ENCODE data around the gene NUP210. TPM values are rescaled to one million over a fixed set of nuclear protein-coding genes. Genes with fewer than 3 reads are reported as not detected.

Gene NUP210
- total and polyA plus RNA-seq, 2 experiments from 2014 or later: 6.7 to 8.4 TPM

GRCh38 chr3:13388816-13389215 is 31.3 kb downstream of the NUP210 start:
- no peaks in the 10 kb centered on the region for H3K9me3 ChIP-seq (ENCODE audit: low read depth)
- no peaks in the 10 kb centered on the region for H3K4me1 ChIP-seq (ENCODE audit: insufficient read depth)
- no peak for DNase-seq (ENCODE audit: low spot score)
- H3K36me3 ChIP-seq (replicated peaks; ENCODE audit: insufficient read depth, low read depth): no peaks in the 10 kb centered on the region
- no peak overlapping the region for H3K27ac ChIP-seq
- no peaks in the 10 kb centered on the region for H4K20me1 ChIP-seq (ENCODE audit: insufficient read depth, poor library complexity, severe bottlenecking)
- no peak overlapping the region for H3K4me2 ChIP-seq
- H3K4me3 ChIP-seq: no peak overlapping the region
- H2AFZ ChIP-seq: no peak overlapping the region
- H3K27me3 ChIP-seq: no peaks in the 10 kb centered on the region
- 91% methylated on average over 13 of the region's 13 CpGs for WGBS (ENCODE audit: low lambda C conversion rate, missing lambda C conversion rate)
- no peaks in the 10 kb centered on the region for H3K79me2 ChIP-seq
- no peaks in the 10 kb centered on the region for H3K9me2 ChIP-seq (replicated peaks; ENCODE audit: insufficient read depth)
- no peak for TF ChIP-seq EZH2phosphoT487 (IDR thresholded peaks at IDR 0.05; ENCODE audit: low read depth, severe bottlenecking, unreplicated experiment)
- no peak for TF ChIP-seq EZH2 (IDR thresholded peaks at IDR 0.05; ENCODE audit: borderline replicate concordance)
- no peak for TF ChIP-seq CTCF (IDR thresholded peaks at IDR 0.05; ENCODE audit: poor library complexity)

GRCh38 chr3:13385373-13385965 is 34.7 kb downstream of the NUP210 start:
- no peak overlapping the region for H3K27ac ChIP-seq
- WGBS (ENCODE audit: low lambda C conversion rate, missing lambda C conversion rate): 78% methylated on average over 3 of the region's 3 CpGs

GRCh38 chr3:13380971-13381370 is 39.2 kb downstream of the NUP210 start:
- no peak overlapping the region for H2AFZ ChIP-seq
- H4K20me1 ChIP-seq (ENCODE audit: insufficient read depth, poor library complexity, severe bottlenecking): no peaks in the 10 kb centered on the region
- no peak overlapping the region for H3K4me2 ChIP-seq
- no peaks in the 10 kb centered on the region for H3K36me3 ChIP-seq (replicated peaks; ENCODE audit: insufficient read depth, low read depth)
- H3K79me2 ChIP-seq: no peaks in the 10 kb centered on the region
- TF ChIP-seq EZH2 (IDR thresholded peaks at IDR 0.05; ENCODE audit: borderline replicate concordance): no peak
- TF ChIP-seq EZH2phosphoT487 (IDR thresholded peaks at IDR 0.05; ENCODE audit: low read depth, severe bottlenecking, unreplicated experiment): no peak
- no peak for TF ChIP-seq CTCF (IDR thresholded peaks at IDR 0.05; ENCODE audit: poor library complexity)
- no peaks in the 10 kb centered on the region for H3K9me3 ChIP-seq (ENCODE audit: low read depth)
- DNase-seq (ENCODE audit: low spot score): no peak
- H3K27ac ChIP-seq: no peak overlapping the region
- H3K4me1 ChIP-seq (ENCODE audit: insufficient read depth): no peaks in the 10 kb centered on the region
- no peaks in the 10 kb centered on the region for H3K27me3 ChIP-seq
- no peaks in the 10 kb centered on the region for H3K9me2 ChIP-seq (replicated peaks; ENCODE audit: insufficient read depth)
- no peak overlapping the region for H3K4me3 ChIP-seq

More at GRCh38 chr3:13385373-13385965, 34.7 kb downstream of the NUP210 start:
- no peaks in the 10 kb centered on the region for H4K20me1 ChIP-seq (ENCODE audit: insufficient read depth, poor library complexity, severe bottlenecking)
- H3K79me2 ChIP-seq: no peaks in the 10 kb centered on the region
- H3K9me3 ChIP-seq (ENCODE audit: low read depth): no peaks in the 10 kb centered on the region
- no peaks in the 10 kb centered on the region for H3K9me2 ChIP-seq (replicated peaks; ENCODE audit: insufficient read depth)
- H3K27me3 ChIP-seq: no peaks in the 10 kb centered on the region
- no peak for TF ChIP-seq EZH2 (IDR thresholded peaks at IDR 0.05; ENCODE audit: borderline replicate concordance)
- no peak for TF ChIP-seq EZH2phosphoT487 (IDR thresholded peaks at IDR 0.05; ENCODE audit: low read depth, severe bottlenecking, unreplicated experiment)
- TF ChIP-seq CTCF (IDR thresholded peaks at IDR 0.05; ENCODE audit: poor library complexity): no peak
- H3K36me3 ChIP-seq (replicated peaks; ENCODE audit: insufficient read depth, low read depth): no peaks in the 10 kb centered on the region
- H3K4me2 ChIP-seq: no peak overlapping the region
- DNase-seq (ENCODE audit: low spot score): no peak
- H3K4me1 ChIP-seq (ENCODE audit: insufficient read depth): no peaks in the 10 kb centered on the region
- no peak overlapping the region for H3K4me3 ChIP-seq
- H2AFZ ChIP-seq: no peak overlapping the region
